ENCODE data around the gene NRCAM. TPM values are rescaled to one million over a fixed set of nuclear protein-coding genes. Genes with fewer than 3 reads are reported as not detected.

Gene NRCAM
- total RNA-seq, 5 donors from 2014 or later (not counting 1 experiment from before 2014, with no cell fraction given) = 3.1 to 10.7 (median 5.0) TPM

DNA sequence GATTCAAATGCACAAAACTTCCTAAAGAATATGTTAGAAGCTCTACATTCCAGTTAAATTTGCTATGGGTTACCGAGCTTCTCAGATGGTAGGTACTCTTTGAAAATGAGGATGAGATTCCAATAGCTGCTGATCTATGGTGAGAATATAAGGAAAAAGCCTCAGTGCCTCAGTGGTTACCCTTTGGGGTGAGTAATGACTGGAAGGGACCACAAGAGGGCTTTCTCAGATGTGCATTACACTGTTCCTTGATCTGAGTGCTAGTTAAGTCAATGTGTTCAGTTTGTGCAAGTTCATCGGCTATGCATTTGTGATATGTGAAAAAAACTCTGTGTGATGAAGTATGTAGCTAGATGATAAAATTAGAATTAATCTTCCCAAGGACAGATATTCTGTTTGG lies 3.5 kb downstream of the NRCAM start:
- DNase-seq (peak in 6 of 35 experiments; percentile 10 to 59 (median 16)), ATAC-seq (replicated peaks in 1 of 4) (peak; percentile 29 to 53 (median 46))
- Histone ChIP-seq H3K27ac (ENCODE audit: low read length) (no peak overlapping the region), H3K27me3 (replicated peaks in 1 of 2; ENCODE audit: control insufficient read depth in 2 of 2, extremely low read depth in 1 of 2, insufficient read depth in 2 of 2, low read length in 1 of 2) (peaks cover 17 to 25% of the 10 kb centered on the region in 2 experiments), H3K36me3 (ENCODE audit: control insufficient read depth in 2 of 2, extremely low read depth in 1 of 2, insufficient read depth in 1 of 2, low read length in 1 of 2) (no peaks in the 10 kb centered on the region), H3K4me1 (ENCODE audit: control insufficient read depth in 1 of 2, extremely low read depth in 1 of 2, insufficient read depth in 2 of 2, low read length in 2 of 2) (peaks cover 10 to 11% of the 10 kb centered on the region in 2 experiments), H3K9me3 (no peaks in the 10 kb centered on the region), H3K4me3 (ENCODE audit: control insufficient read depth in 1 of 2, extremely low read depth in 1 of 2, low read length in 1 of 2) (no peak overlapping the region)
- WGBS (ENCODE audit: insufficient coverage) = no CpG with 5 or more reads among the region's 2 CpGs
- Mint-ChIP-seq H3K36me3 (no peaks in the 10 kb centered on the region), H3K27ac (no peak overlapping the region), H3K4me1 (peaks cover 18 to 30% (median 22%) of the 10 kb centered on the region in 3 donors), H3K9me3 (no peaks in the 10 kb centered on the region), H3K4me3 (no peak overlapping the region), H3K27me3 (peaks cover 30 to 49% of the 10 kb centered on the region in 2 donors)
- POLR2A ChIA-PET = interaction anchor here in 1 of 2 donors (0.7 kb wide), 1 partner anchor 10 kb away, joined by 3 read pairs; no protein-coding TSS in a partner anchor
- CTCF ChIA-PET = interaction anchor here (0.6 to 3.8 kb wide), 13 partner anchors 12 to 1594 kb away, joined by 3 to 53 read pairs (median 4); no protein-coding TSS in a partner anchor

DNA sequence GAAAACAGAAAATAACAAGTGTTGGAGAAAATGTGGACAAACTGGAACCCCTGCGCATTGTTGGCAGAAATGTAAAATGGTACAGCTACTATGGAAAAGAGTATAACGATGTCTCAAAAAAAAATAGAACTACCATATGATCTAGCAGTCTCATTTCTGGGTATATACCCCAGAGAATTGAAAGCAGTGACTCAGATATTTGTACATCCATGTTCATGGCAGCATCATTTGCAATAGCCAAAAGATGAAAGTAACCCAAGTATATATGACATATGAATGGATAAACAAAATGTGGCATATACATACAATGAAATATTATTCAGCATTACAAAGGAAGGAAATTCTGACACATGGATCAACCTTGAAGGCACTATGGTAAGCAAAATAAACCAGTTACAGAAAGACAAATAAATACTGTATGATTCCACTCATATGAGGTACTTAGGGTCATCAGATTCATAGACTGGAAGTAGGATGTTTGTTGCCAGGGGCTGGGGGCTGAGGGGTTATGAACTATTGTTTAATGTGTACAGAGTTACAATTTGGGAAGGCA lies 4.9 kb downstream of the NRCAM start:
- ChIA-PET CTCF (interaction anchor here in 1 of 2 donors (1.2 kb wide), 1 partner anchor 47 kb away, joined by 3 read pairs; no protein-coding TSS in a partner anchor), POLR2A (no interaction called here)
- Mint-ChIP-seq H3K27ac (no peak overlapping the region), H3K36me3 (no peaks in the 10 kb centered on the region), H3K27me3 (peaks cover 19 to 44% of the 10 kb centered on the region in 2 donors), H3K4me1 (peaks cover 7 to 19% (median 11%) of the 10 kb centered on the region in 3 donors), H3K4me3 (no peak overlapping the region), H3K9me3 (no peaks in the 10 kb centered on the region)
- no peak for DNase-seq
- peaks cover 4 to 8% of the 10 kb centered on the region in 2 experiments for H3K4me1 ChIP-seq (ENCODE audit: control insufficient read depth in 1 of 2, extremely low read depth in 1 of 2, insufficient read depth in 2 of 2, low read length in 2 of 2)
- no peak for ATAC-seq (replicated peaks in 1 of 4)
- no peak overlapping the region for H3K27ac ChIP-seq (ENCODE audit: low read length)
- peaks cover 16 to 17% of the 10 kb centered on the region in 2 experiments for H3K27me3 ChIP-seq (replicated peaks in 1 of 2; ENCODE audit: control insufficient read depth in 2 of 2, extremely low read depth in 1 of 2, insufficient read depth in 2 of 2, low read length in 1 of 2)
- no peaks in the 10 kb centered on the region for H3K36me3 ChIP-seq (ENCODE audit: control insufficient read depth in 2 of 2, extremely low read depth in 1 of 2, insufficient read depth in 1 of 2, low read length in 1 of 2)
- no peak overlapping the region for H3K4me3 ChIP-seq (ENCODE audit: control insufficient read depth in 1 of 2, extremely low read depth in 1 of 2, low read length in 1 of 2)
- H3K9me3 ChIP-seq = no peaks in the 10 kb centered on the region
- no CpG with 5 or more reads among the region's 2 CpGs for WGBS (ENCODE audit: insufficient coverage)

- Mint-ChIP-seq H3K36me3 (no peaks in the 10 kb centered on the region), H3K27ac (no peak overlapping the region), H3K27me3 (peaks cover 19 to 42% of the 10 kb centered on the region in 2 donors), H3K4me3 (no peak overlapping the region), H3K9me3 (no peaks in the 10 kb centered on the region), H3K4me1 (peaks cover 7 to 19% (median 11%) of the 10 kb centered on the region in 3 donors)
- DNase-seq (no peak), ATAC-seq (replicated peaks in 1 of 4) (no peak)
- CTCF ChIA-PET = interaction anchor here in 1 of 2 donors (0.6 to 1.2 kb wide), 2 partner anchors 47 to 48 kb away, joined by 3 read pairs; no protein-coding TSS in a partner anchor
- peaks cover 0 to 4% of the 10 kb centered on the region in 2 experiments for H3K4me1 ChIP-seq (ENCODE audit: control insufficient read depth in 1 of 2, extremely low read depth in 1 of 2, insufficient read depth in 2 of 2, low read length in 2 of 2)
- H3K9me3 ChIP-seq = no peaks in the 10 kb centered on the region
- H3K27me3 ChIP-seq (replicated peaks in 1 of 2; ENCODE audit: control insufficient read depth in 2 of 2, extremely low read depth in 1 of 2, insufficient read depth in 2 of 2, low read length in 1 of 2) = peaks cover 7 to 17% of the 10 kb centered on the region in 2 experiments
- H3K27ac ChIP-seq (ENCODE audit: low read length) = no peak overlapping the region
- no CpG with 5 or more reads among the region's 1 CpG for WGBS (ENCODE audit: insufficient coverage)
- no peak overlapping the region for H3K4me3 ChIP-seq (ENCODE audit: control insufficient read depth in 1 of 2, extremely low read depth in 1 of 2, low read length in 1 of 2)
- POLR2A ChIA-PET = interaction anchor here in 1 of 2 donors (0.6 to 0.7 kb wide), 3 partner anchors 19 to 1589 kb away, joined by 3 to 7 read pairs (median 4); no protein-coding TSS in a partner anchor
- H3K36me3 ChIP-seq (ENCODE audit: control insufficient read depth in 2 of 2, extremely low read depth in 1 of 2, insufficient read depth in 1 of 2, low read length in 1 of 2) = no peaks in the 10 kb centered on the region
These were observed 6.1 kb downstream of the NRCAM start for GRCh38 chr7:108450160-108450559.

DNA sequence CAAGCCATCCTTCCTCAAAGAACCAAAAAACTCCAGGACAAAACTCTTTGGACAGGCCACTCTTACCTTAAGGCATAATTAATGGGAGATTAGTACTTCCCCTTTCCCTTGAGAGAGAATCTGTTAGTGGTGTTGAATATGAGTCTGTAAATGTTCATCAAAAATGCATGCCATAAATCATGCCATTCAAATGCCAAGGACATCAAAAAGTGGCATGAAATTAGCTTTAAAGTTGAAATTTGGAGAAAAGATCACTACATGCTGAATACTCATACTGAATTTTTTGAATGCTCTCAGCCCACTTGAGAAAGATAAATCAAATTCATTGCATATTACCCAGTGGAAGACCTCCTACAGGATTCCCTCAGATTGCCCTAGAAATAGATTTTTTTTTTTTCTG lies 6.7 kb downstream of the NRCAM start:
- Histone ChIP-seq H3K4me3 (ENCODE audit: control insufficient read depth in 1 of 2, extremely low read depth in 1 of 2, low read length in 1 of 2) (no peak overlapping the region), H3K27me3 (replicated peaks in 1 of 2; ENCODE audit: control insufficient read depth in 2 of 2, extremely low read depth in 1 of 2, insufficient read depth in 2 of 2, low read length in 1 of 2) (peaks cover 1 to 16% of the 10 kb centered on the region in 2 experiments), H3K4me1 (ENCODE audit: control insufficient read depth in 1 of 2, extremely low read depth in 1 of 2, insufficient read depth in 2 of 2, low read length in 2 of 2) (peaks cover 0 to under 1% of the 10 kb centered on the region in 2 experiments), H3K36me3 (ENCODE audit: control insufficient read depth in 2 of 2, extremely low read depth in 1 of 2, insufficient read depth in 1 of 2, low read length in 1 of 2) (no peaks in the 10 kb centered on the region), H3K27ac (ENCODE audit: low read length) (no peak overlapping the region), H3K9me3 (no peaks in the 10 kb centered on the region)
- H3K27me3 Mint-ChIP-seq = peaks cover 17 to 39% of the 10 kb centered on the region in 2 donors
- ATAC-seq (replicated peaks in 1 of 4) = no peak
- H3K4me3 Mint-ChIP-seq = no peak overlapping the region
- H3K27ac Mint-ChIP-seq = no peak overlapping the region
- POLR2A ChIA-PET = interaction anchor here in 1 of 2 donors (0.7 kb wide), 1 partner anchor 123 kb away, joined by 3 read pairs; no protein-coding TSS in a partner anchor
- no peaks in the 10 kb centered on the region for H3K9me3 Mint-ChIP-seq
- H3K36me3 Mint-ChIP-seq = no peaks in the 10 kb centered on the region
- no peak for DNase-seq
- CTCF ChIA-PET = interaction anchor here in 1 of 2 donors (0.6 kb wide), 1 partner anchor 48 kb away, joined by 3 read pairs; no protein-coding TSS in a partner anchor
- peaks cover 5 to 16% (median 9%) of the 10 kb centered on the region in 3 donors for H3K4me1 Mint-ChIP-seq

GRCh38 chr7:108448584-108449505 lies 7.4 kb downstream of the NRCAM start:
- Mint-ChIP-seq H3K4me1 (peaks cover 1 to 14% (median 5%) of the 10 kb centered on the region in 3 donors), H3K9me3 (no peaks in the 10 kb centered on the region), H3K4me3 (no peak overlapping the region), H3K27me3 (peaks cover 11 to 34% of the 10 kb centered on the region in 2 donors), H3K27ac (no peak overlapping the region), H3K36me3 (no peaks in the 10 kb centered on the region)
- Histone ChIP-seq H3K4me1 (ENCODE audit: control insufficient read depth in 1 of 2, extremely low read depth in 1 of 2, insufficient read depth in 2 of 2, low read length in 2 of 2) (no peaks in the 10 kb centered on the region), H3K27ac (ENCODE audit: low read length) (no peak overlapping the region), H3K9me3 (no peaks in the 10 kb centered on the region), H3K27me3 (replicated peaks in 1 of 2; ENCODE audit: control insufficient read depth in 2 of 2, extremely low read depth in 1 of 2, insufficient read depth in 2 of 2, low read length in 1 of 2) (peaks cover 0 to 10% of the 10 kb centered on the region in 2 experiments), H3K4me3 (ENCODE audit: control insufficient read depth in 1 of 2, extremely low read depth in 1 of 2, low read length in 1 of 2) (no peak overlapping the region), H3K36me3 (ENCODE audit: control insufficient read depth in 2 of 2, extremely low read depth in 1 of 2, insufficient read depth in 1 of 2, low read length in 1 of 2) (no peaks in the 10 kb centered on the region)
- WGBS (ENCODE audit: insufficient coverage) = 64% methylated on average over 5 of the region's 11 CpGs
- ChIA-PET POLR2A (interaction anchor here in 1 of 2 donors (0.7 kb wide), 1 partner anchor 123 kb away, joined by 3 read pairs; no protein-coding TSS in a partner anchor), CTCF (no interaction called here)
- ATAC-seq (replicated peaks in 1 of 4) = no peak
- no peak for DNase-seq

GRCh38 chr7:108442039-108442568 lies 14.1 kb downstream of the NRCAM start:
- H3K4me1 Mint-ChIP-seq = no peaks in the 10 kb centered on the region
- Histone ChIP-seq H3K4me1 (ENCODE audit: control insufficient read depth in 1 of 2, extremely low read depth in 1 of 2, insufficient read depth in 2 of 2, low read length in 2 of 2) (no peaks in the 10 kb centered on the region), H3K36me3 (ENCODE audit: control insufficient read depth in 2 of 2, extremely low read depth in 1 of 2, insufficient read depth in 1 of 2, low read length in 1 of 2) (no peaks in the 10 kb centered on the region), H3K27ac (ENCODE audit: low read length) (no peak overlapping the region), H3K4me3 (ENCODE audit: control insufficient read depth in 1 of 2, extremely low read depth in 1 of 2, low read length in 1 of 2) (no peak overlapping the region), H3K9me3 (no peaks in the 10 kb centered on the region), H3K27me3 (replicated peaks in 1 of 2; ENCODE audit: control insufficient read depth in 2 of 2, extremely low read depth in 1 of 2, insufficient read depth in 2 of 2, low read length in 1 of 2) (no peaks in the 10 kb centered on the region)
- ATAC-seq (replicated peaks in 1 of 4) (peak in 2 of 4 experiments; percentile 32 to 36), DNase-seq (no peak)
- CTCF ChIA-PET = no interaction called here
- no peaks in the 10 kb centered on the region for H3K36me3 Mint-ChIP-seq
- POLR2A ChIA-PET = no interaction called here
- H3K27me3 Mint-ChIP-seq = peaks cover 3 to 4% of the 10 kb centered on the region in 2 donors
- WGBS (ENCODE audit: insufficient coverage) = no CpG with 5 or more reads among the region's 5 CpGs
- H3K4me3 Mint-ChIP-seq = no peak overlapping the region
- no peaks in the 10 kb centered on the region for H3K9me3 Mint-ChIP-seq
- H3K27ac Mint-ChIP-seq = no peak overlapping the region

Data from T-cell (primary cell).